Uterus (tissue), 4 donors: Measurements from ENCODE around the gene SRSF4. TPM values are rescaled to one million over a fixed set of nuclear protein-coding genes. Genes with fewer than 3 reads are reported as not detected.
A peak's percentile ranks its signal among the peaks of the same experiment; 100 is the strongest.
"Not testable (repeated sequence)": the region's sequence is repeated elsewhere in the genome, so short reads cannot be mapped to it uniquely, and the experiment has no call there.

Experiments used
- DNase-seq, 2 donors: peaks; one replicate each; pipeline ENCODE4 v3.0.0-alpha.2; 2019 to 2020
- H3K27ac ChIP-seq, 2 donors: fragments of 200-600 bp; sonication (generic); 1 replicate in 1 of 2; 2 replicates in 1 of 2; pipeline ENCODE4 v1.5.1; 2016 to 2018
- H3K27me3 ChIP-seq, 2 donors: fragments of 200-600 bp; sonication (generic); one replicate each; pipeline ENCODE4 v1.5.1; 2018 to 2019; ENCODE audit warnings: control low read depth in 1 of 2
- H3K36me3 ChIP-seq, 2 donors: fragments of 200-600 bp; sonication (generic); one replicate each; pipeline ENCODE4 v1.5.1; 2019; ENCODE audit warnings: control low read depth in 1 of 2
- H3K4me1 ChIP-seq, 2 donors: fragments of 200-600 bp; sonication (generic); one replicate each; pipeline ENCODE4 v1.5.1; 2018 to 2019; ENCODE audit warnings: control low read depth in 1 of 2
- H3K4me3 ChIP-seq, 2 donors: fragments of 200-600 bp; sonication (generic); 1 replicate in 1 of 2; 2 replicates in 1 of 2; pipeline ENCODE4 v1.5.1; 2018 to 2019; ENCODE audit warnings: mild to moderate bottlenecking in 1 of 2
- H3K9me3 ChIP-seq, 2 donors: fragments of 200-600 bp; sonication (generic); one replicate each; pipeline ENCODE4 v1.5.1; 2019; ENCODE audit warnings: control low read depth in 1 of 2
- POLR2A ChIP-seq, 2 donors: fragments of 450-650 bp; IDR thresholded peaks; one replicate each; pipeline ENCODE4 v1.6.1; 2016; ENCODE audit warnings: antibody characterized with exemption in 2 of 2, mild to moderate bottlenecking in 1 of 2, moderate library complexity in 1 of 2
- intact Hi-C: fragments of 100-400 bp; cut with DNase I; formaldehyde crosslinking; loops from one replicate; pipeline ENCODE4 v1.15.1; 2023; ENCODE audit warnings: low total_unique reads
- total RNA-seq, 4 donors: library from RNA; depleted of rRNA in 3 of 4; stranded (reverse); fragments of >200 nt in 3 of 4; gene quantifications; one replicate each; pipeline versions ENCODE4 v1.1.0 to v1.2.4, GENCODE V29; 2014 to 2023
- TF ChIP-seq, protein P1 (sequence below), 4 experiments: fragments of 200-600 bp in 2 of 4; fragments of 450-650 bp in 2 of 4; sonication (generic) in 2 of 4; IDR thresholded peaks; one replicate each; pipeline ENCODE4 v1.5.1; 2016 to 2019; ENCODE audit warnings: antibody characterized with exemption in 4 of 4, mild to moderate bottlenecking in 2 of 4, moderate library complexity in 1 of 4
- donor health status: DM: yes; HTN: yes; CAD: no.

SRSF4 gene
- total RNA-seq, 4 donors from 2014 or later = 60.0 to 129 (median 69.0) TPM

GRCh38 chr1:29159773-29160172 lies 21.9 kb downstream of the SRSF4 start:
- intact Hi-C loops = no loop called here
- Histone ChIP-seq H3K4me3 (no peak overlapping the region), H3K36me3 (no peaks in the 10 kb centered on the region), H3K9me3 (no peaks in the 10 kb centered on the region), H3K4me1 (peaks cover 0 to 11% of the 10 kb centered on the region in 2 donors), H3K27ac (no peak overlapping the region), H3K27me3 (no peaks in the 10 kb centered on the region)
- TF ChIP-seq, protein P1, sequence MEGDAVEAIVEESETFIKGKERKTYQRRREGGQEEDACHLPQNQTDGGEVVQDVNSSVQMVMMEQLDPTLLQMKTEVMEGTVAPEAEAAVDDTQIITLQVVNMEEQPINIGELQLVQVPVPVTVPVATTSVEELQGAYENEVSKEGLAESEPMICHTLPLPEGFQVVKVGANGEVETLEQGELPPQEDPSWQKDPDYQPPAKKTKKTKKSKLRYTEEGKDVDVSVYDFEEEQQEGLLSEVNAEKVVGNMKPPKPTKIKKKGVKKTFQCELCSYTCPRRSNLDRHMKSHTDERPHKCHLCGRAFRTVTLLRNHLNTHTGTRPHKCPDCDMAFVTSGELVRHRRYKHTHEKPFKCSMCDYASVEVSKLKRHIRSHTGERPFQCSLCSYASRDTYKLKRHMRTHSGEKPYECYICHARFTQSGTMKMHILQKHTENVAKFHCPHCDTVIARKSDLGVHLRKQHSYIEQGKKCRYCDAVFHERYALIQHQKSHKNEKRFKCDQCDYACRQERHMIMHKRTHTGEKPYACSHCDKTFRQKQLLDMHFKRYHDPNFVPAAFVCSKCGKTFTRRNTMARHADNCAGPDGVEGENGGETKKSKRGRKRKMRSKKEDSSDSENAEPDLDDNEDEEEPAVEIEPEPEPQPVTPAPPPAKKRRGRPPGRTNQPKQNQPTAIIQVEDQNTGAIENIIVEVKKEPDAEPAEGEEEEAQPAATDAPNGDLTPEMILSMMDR (IDR thresholded peaks at IDR 0.05) = no peak
- TF ChIP-seq POLR2A (IDR thresholded peaks at IDR 0.05) = no peak
- no peak for DNase-seq

DNA sequence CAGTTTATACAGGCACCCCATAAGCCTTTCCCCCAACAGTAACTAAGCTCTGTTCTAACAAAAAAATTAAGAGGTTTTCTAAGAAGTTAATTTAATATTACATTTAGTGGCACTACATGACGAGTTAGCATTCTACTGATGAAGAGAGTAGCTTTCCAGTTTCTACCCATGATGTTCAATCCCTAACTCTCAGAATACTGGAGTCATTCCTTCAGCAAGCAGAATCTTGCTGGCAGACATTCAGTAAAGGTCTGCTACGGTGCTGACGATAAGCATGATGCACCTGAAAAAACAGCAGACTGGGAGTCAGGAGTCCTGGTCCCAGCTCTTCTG lies 24.5 kb downstream of the SRSF4 start:
- no peak for TF ChIP-seq POLR2A (IDR thresholded peaks at IDR 0.05)
- TF ChIP-seq, protein P1 (IDR thresholded peaks at IDR 0.05) = no peak
- Histone ChIP-seq H3K36me3 (no peaks in the 10 kb centered on the region), H3K27ac (peak overlapping the region in 1 of 2 donors; percentile 56), H3K4me3 (no peak overlapping the region), H3K9me3 (no peaks in the 10 kb centered on the region), H3K4me1 (peaks cover 0 to 4% of the 10 kb centered on the region in 2 donors), H3K27me3 (no peaks in the 10 kb centered on the region)
- intact Hi-C loops = no loop called here
- no peak for DNase-seq

DNA sequence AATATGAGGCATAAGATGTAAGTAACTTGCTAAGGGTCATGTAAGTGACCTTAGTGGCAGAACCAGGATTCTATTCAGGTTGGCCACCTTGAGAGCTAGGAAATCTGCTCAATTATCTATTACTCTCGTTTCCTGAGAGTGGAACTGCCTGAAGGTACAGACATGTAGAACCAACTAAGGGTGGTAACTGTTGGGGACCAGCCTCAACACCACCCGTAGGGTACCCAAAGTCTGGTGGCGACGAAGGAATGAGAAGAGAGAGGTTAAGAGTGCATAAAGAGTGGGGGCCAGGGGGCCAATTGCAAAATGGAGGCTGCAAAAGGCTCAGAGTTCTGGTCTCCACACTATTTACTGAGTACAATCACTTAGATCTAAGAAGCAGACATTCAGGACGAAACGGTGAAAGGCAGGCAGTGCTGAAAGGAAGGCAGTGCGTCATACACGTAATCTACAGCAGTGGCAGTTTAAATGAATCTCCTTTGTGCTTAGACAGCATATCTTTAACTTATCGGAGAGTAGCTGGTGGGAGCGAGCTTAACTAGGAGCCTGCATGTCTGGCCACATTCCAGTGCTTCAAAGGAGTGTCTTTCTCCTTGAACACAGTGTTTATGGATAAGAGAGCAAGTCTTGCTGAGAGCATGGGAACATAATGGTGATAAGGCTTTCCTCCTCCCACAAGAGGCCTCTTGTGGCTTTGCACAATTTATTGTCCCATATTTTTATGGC lies 25.0 kb downstream of the SRSF4 start:
- TF ChIP-seq, protein P1 (IDR thresholded peaks at IDR 0.05) = no peak
- TF ChIP-seq POLR2A (IDR thresholded peaks at IDR 0.05) = no peak
- H3K4me3 ChIP-seq = no peak overlapping the region
- peaks cover 0 to 4% of the 10 kb centered on the region in 2 donors for H3K4me1 ChIP-seq
- intact Hi-C loops = no loop called here
- H3K27me3 ChIP-seq = no peaks in the 10 kb centered on the region
- no peak for DNase-seq
- peak overlapping the region; percentile 17 to 56 for H3K27ac ChIP-seq
- H3K9me3 ChIP-seq = no peaks in the 10 kb centered on the region
- no peaks in the 10 kb centered on the region for H3K36me3 ChIP-seq

GRCh38 chr1:29152046-29152805 lies 29.5 kb downstream of the SRSF4 start:
- TF ChIP-seq, protein P1 (IDR thresholded peaks at IDR 0.05) = no peak
- TF ChIP-seq POLR2A (IDR thresholded peaks at IDR 0.05) = no peak
- no peaks in the 10 kb centered on the region for H3K9me3 ChIP-seq
- H3K27me3 ChIP-seq = no peaks in the 10 kb centered on the region
- H3K36me3 ChIP-seq = peaks cover 0 to 3% of the 10 kb centered on the region in 2 donors
- H3K4me3 ChIP-seq = no peak overlapping the region
- intact Hi-C loops = no loop called here
- DNase-seq = no peak
- H3K4me1 ChIP-seq = peaks cover 0 to 4% of the 10 kb centered on the region in 2 donors
- no peak overlapping the region for H3K27ac ChIP-seq

DNA sequence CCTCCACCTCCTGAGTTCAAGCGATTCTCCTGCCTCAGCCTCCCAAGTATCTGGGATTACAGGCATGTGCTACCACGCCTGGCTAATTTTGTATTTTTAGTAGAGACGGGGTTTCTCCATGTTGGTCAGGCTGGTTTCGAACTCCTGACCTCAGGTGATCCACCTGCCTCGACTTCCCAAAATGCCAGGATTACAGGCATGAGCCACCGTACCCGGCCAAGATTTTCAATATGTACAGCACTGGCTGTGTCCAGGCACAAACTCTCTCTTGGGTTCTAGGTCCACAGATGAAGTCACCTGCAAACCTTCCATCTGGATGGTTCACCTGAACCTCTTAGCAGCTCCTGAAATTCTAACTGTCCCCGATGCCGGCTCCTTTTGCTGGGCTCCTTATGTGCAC lies 31.4 kb downstream of the SRSF4 start:
- H3K36me3 ChIP-seq, H3K27me3 ChIP-seq, H3K4me3 ChIP-seq, intact Hi-C loops, H3K27ac ChIP-seq, H3K9me3 ChIP-seq, DNase-seq, H3K4me1 ChIP-seq: not testable (repeated sequence)
